ENCODE data around the gene SETD9. TPM values are rescaled to one million over a fixed set of nuclear protein-coding genes. Genes with fewer than 3 reads are reported as not detected.

Gene SETD9
- total and polyA plus RNA-seq, 2 experiments from 2014 or later: 13.1 to 19.2 TPM

DNA sequence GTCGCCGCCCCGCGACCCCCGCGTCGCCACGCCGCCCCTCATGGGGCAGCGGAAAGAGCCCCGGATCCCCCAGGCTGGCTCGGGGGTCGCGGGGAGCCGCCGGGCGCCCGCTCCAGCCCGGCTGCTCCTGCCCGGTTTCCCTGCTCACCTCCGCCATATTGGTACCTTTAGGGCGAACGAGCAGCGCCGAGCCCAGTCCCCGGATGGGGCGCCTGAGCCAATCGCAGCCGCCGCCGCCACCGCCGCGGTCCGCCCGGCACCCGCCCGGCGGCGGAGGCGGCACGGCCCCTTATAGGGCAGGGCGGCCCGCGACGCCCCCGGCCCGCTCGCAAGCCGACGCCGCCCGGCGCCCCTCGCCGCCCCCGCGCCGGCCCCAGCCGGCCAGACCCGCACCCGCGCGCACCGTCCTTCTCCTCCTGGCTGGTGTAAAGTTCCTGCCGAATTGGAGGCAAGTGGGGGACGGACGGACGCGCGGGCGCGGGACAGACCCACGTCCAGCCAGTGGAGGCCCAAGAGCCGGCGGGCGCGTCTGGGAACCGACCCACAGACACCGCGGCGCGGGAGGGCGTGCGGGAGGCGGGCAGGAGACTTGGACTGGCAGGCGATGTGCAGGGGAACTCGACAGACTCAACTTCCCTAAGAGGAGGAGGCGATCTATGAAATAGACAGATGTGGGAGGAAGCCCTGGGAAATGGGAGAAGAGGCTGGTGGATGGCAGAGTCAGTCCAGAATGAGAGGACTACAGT is 42.7 kb downstream of the SETD9 start, which contains the start of gene MIER3 (continued):
- peak; percentile 41; the same call in 1 of the 2 replicates for TF ChIP-seq POLR2AphosphoS5 (IDR thresholded peaks at IDR 0.05; ENCODE audit: low read depth)
- no peak for TF ChIP-seq EZH2 (IDR thresholded peaks at IDR 0.05; ENCODE audit: low read depth, unreplicated experiment)
- TF ChIP-seq, protein P1, sequence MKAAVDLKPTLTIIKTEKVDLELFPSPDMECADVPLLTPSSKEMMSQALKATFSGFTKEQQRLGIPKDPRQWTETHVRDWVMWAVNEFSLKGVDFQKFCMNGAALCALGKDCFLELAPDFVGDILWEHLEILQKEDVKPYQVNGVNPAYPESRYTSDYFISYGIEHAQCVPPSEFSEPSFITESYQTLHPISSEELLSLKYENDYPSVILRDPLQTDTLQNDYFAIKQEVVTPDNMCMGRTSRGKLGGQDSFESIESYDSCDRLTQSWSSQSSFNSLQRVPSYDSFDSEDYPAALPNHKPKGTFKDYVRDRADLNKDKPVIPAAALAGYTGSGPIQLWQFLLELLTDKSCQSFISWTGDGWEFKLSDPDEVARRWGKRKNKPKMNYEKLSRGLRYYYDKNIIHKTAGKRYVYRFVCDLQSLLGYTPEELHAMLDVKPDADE (IDR thresholded peaks at IDR 0.05): no peak
- TF ChIP-seq NANOG (IDR thresholded peaks at IDR 0.05; ENCODE audit: borderline replicate concordance): no peak

DNA sequence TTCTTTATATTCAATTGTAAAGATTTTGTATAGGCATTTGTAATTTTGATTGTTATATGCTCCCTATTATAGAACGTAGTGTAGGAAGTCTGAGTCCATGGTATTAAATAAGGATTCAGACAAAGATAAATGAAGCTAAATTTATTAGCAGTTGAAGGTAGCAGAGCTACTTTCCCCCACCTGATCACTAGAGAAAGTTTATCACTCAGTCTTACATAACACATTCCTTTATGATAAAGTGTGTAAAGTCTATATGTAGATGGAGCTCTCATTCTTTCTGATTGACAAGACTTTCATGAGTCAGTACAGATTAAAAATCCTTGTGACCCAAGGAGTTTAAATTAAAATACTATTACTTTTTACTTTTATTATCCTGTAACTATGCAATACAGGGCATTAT is 44.9 kb downstream of the SETD9 start:
- no peak overlapping the region for H3K27ac ChIP-seq (ENCODE audit: low read depth)
- H4K20me1 ChIP-seq (replicated peaks; ENCODE audit: insufficient read depth): peaks cover 11% of the 10 kb centered on the region; the same call in 1 of the 2 replicates
- no peaks in the 10 kb centered on the region for H3K36me3 ChIP-seq (ENCODE audit: insufficient read depth)
- H3K4me3 Mint-ChIP-seq: no peak overlapping the region
- H3K9me2 ChIP-seq (ENCODE audit: insufficient read depth): no peaks in the 10 kb centered on the region
- no peak for TF ChIP-seq STAT1 (IDR thresholded peaks at IDR 0.05; ENCODE audit: unreplicated experiment)
- ATAC-seq (no peak), DNase-seq (ENCODE audit: low spot score) (no peak)
- H3K4me3 ChIP-seq: no peak overlapping the region
- no peaks in the 10 kb centered on the region for H3K9me3 Mint-ChIP-seq
- H3K4me2 ChIP-seq: no peak overlapping the region
- peaks cover 6% of the 10 kb centered on the region; the same call in 1 of the 2 replicates for H3K4me1 ChIP-seq (ENCODE audit: insufficient read depth)
- no peaks in the 10 kb centered on the region for H3F3A ChIP-seq (replicated peaks; ENCODE audit: low read depth)
- H3K4me1 Mint-ChIP-seq: peaks cover 25% of the 10 kb centered on the region
- H2AFZ ChIP-seq: no peak overlapping the region
- H3K36me3 Mint-ChIP-seq (ENCODE audit: low read depth): peaks cover 6% of the 10 kb centered on the region; the same call in 2 of the 3 replicates
- peaks cover 5% of the 10 kb centered on the region for H3K27me3 Mint-ChIP-seq (ENCODE audit: insufficient read depth, low read depth, poor library complexity)
- H3K79me2 ChIP-seq (replicated peaks; ENCODE audit: insufficient read depth): peaks cover 16% of the 10 kb centered on the region
- H3K27me3 ChIP-seq (ENCODE audit: insufficient read depth): peaks cover 19% of the 10 kb centered on the region
- H3K27ac Mint-ChIP-seq: no peak overlapping the region

DNA sequence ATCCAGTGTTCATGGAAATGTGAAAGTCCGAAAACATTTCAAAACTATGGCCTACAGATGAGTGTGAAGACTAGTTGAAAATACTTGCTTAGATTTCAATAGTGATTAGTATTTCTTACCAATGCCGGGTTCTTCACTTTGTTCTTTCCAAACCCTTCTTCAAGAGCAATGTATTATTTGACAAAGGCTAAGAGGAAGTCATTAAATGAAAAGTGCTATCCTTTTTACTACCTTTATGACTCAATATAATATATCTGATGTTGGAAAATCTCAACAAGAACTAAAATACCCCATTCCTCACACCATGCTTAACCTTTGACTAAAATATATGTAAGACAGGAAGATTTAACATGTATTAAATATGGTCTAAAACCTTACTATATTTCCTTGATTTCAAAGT is 49.2 kb downstream of the SETD9 start:
- H3F3A ChIP-seq (replicated peaks; ENCODE audit: low read depth): no peaks in the 10 kb centered on the region
- H3K27ac Mint-ChIP-seq: no peak overlapping the region
- H3K4me3 ChIP-seq: no peak overlapping the region
- ATAC-seq (no peak), DNase-seq (ENCODE audit: low spot score) (no peak)
- no peak overlapping the region for H2AFZ ChIP-seq
- H3K4me1 Mint-ChIP-seq: peaks cover 7% of the 10 kb centered on the region
- no peaks in the 10 kb centered on the region for H3K27me3 Mint-ChIP-seq (ENCODE audit: insufficient read depth, low read depth, poor library complexity)
- no peaks in the 10 kb centered on the region for H3K36me3 Mint-ChIP-seq (ENCODE audit: low read depth)
- no peak overlapping the region for H3K4me2 ChIP-seq
- H3K79me2 ChIP-seq (replicated peaks; ENCODE audit: insufficient read depth): no peaks in the 10 kb centered on the region
- H3K27ac ChIP-seq (ENCODE audit: low read depth): no peak overlapping the region
- no peaks in the 10 kb centered on the region for H3K36me3 ChIP-seq (ENCODE audit: insufficient read depth)
- no peaks in the 10 kb centered on the region for H3K4me1 ChIP-seq (ENCODE audit: insufficient read depth)
- peaks cover 8% of the 10 kb centered on the region for H3K27me3 ChIP-seq (ENCODE audit: insufficient read depth)
- TF ChIP-seq STAT1 (IDR thresholded peaks at IDR 0.05; ENCODE audit: unreplicated experiment): no peak
- no peak for TF ChIP-seq EZH2phosphoT487 (IDR thresholded peaks at IDR 0.05; ENCODE audit: unreplicated experiment)
- no peaks in the 10 kb centered on the region for H3K9me3 Mint-ChIP-seq
- H4K20me1 ChIP-seq (replicated peaks; ENCODE audit: insufficient read depth): no peaks in the 10 kb centered on the region
- H3K9me2 ChIP-seq (ENCODE audit: insufficient read depth): no peaks in the 10 kb centered on the region
- H3K4me3 Mint-ChIP-seq: no peak overlapping the region

DNA sequence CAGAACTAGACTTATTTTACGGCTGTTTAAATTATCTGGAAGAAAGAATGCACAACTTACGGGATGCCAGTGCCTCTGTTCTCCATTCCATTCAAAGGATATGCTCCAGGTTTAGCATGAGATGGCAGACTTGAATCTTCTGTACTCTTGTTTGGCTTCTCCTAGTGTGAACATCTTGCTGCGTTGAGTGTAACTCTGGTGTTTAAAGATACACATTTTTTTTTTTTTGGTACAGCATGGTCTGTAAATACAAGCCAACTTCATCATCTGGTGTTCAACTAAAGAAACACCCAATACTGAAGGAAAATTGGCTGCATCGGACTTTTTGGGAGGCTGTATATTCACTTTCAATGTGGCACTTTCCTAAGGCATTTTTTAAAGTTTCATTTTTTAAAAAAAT is 49.9 kb downstream of the SETD9 start:
- H3K36me3 Mint-ChIP-seq (ENCODE audit: low read depth): no peaks in the 10 kb centered on the region
- H3K9me3 Mint-ChIP-seq: no peaks in the 10 kb centered on the region
- no peak for TF ChIP-seq NANOG (IDR thresholded peaks at IDR 0.05; ENCODE audit: borderline replicate concordance)
- TF ChIP-seq, protein P2, sequence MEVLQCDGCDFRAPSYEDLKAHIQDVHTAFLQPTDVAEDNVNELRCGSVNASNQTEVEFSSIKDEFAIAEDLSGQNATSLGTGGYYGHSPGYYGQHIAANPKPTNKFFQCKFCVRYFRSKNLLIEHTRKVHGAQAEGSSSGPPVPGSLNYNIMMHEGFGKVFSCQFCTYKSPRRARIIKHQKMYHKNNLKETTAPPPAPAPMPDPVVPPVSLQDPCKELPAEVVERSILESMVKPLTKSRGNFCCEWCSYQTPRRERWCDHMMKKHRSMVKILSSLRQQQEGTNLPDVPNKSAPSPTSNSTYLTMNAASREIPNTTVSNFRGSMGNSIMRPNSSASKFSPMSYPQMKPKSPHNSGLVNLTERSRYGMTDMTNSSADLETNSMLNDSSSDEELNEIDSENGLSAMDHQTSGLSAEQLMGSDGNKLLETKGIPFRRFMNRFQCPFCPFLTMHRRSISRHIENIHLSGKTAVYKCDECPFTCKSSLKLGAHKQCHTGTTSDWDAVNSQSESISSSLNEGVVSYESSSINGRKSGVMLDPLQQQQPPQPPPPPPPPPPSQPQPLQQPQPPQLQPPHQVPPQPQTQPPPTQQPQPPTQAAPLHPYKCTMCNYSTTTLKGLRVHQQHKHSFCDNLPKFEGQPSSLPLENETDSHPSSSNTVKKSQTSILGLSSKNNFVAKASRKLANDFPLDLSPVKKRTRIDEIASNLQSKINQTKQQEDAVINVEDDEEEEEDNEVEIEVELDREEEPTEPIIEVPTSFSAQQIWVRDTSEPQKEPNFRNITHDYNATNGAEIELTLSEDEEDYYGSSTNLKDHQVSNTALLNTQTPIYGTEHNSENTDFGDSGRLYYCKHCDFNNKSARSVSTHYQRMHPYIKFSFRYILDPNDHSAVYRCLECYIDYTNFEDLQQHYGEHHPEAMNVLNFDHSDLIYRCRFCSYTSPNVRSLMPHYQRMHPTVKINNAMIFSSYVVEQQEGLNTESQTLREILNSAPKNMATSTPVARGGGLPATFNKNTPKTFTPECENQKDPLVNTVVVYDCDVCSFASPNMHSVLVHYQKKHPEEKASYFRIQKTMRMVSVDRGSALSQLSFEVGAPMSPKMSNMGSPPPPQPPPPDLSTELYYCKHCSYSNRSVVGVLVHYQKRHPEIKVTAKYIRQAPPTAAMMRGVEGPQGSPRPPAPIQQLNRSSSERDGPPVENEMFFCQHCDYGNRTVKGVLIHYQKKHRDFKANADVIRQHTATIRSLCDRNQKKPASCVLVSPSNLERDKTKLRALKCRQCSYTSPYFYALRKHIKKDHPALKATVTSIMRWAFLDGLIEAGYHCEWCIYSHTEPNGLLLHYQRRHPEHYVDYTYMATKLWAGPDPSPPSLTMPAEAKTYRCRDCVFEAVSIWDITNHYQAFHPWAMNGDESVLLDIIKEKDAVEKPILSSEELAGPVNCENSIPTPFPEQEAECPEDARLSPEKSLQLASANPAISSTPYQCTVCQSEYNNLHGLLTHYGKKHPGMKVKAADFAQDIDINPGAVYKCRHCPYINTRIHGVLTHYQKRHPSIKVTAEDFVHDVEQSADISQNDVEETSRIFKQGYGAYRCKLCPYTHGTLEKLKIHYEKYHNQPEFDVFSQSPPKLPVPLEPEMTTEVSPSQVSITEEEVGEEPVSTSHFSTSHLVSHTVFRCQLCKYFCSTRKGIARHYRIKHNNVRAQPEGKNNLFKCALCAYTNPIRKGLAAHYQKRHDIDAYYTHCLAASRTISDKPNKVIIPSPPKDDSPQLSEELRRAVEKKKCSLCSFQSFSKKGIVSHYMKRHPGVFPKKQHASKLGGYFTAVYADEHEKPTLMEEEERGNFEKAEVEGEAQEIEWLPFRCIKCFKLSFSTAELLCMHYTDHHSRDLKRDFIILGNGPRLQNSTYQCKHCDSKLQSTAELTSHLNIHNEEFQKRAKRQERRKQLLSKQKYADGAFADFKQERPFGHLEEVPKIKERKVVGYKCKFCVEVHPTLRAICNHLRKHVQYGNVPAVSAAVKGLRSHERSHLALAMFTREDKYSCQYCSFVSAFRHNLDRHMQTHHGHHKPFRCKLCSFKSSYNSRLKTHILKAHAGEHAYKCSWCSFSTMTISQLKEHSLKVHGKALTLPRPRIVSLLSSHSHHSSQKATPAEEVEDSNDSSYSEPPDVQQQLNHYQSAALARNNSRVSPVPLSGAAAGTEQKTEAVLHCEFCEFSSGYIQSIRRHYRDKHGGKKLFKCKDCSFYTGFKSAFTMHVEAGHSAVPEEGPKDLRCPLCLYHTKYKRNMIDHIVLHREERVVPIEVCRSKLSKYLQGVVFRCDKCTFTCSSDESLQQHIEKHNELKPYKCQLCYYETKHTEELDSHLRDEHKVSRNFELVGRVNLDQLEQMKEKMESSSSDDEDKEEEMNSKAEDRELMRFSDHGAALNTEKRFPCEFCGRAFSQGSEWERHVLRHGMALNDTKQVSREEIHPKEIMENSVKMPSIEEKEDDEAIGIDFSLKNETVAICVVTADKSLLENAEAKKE (CRISPR knock-in tag; IDR thresholded peaks at IDR 0.05): no peak

More for the DNA sequence above, 49.9 kb downstream of the SETD9 start:
- Histone ChIP-seq H3F3A (replicated peaks; ENCODE audit: low read depth) (no peaks in the 10 kb centered on the region), H3K4me2 (no peak overlapping the region), H2AFZ (peak overlapping the region; percentile 60; the same call in 1 of the 2 replicates), H3K4me1 (ENCODE audit: insufficient read depth) (no peaks in the 10 kb centered on the region), H4K20me1 (replicated peaks; ENCODE audit: insufficient read depth) (no peaks in the 10 kb centered on the region), H3K9me2 (ENCODE audit: insufficient read depth) (no peaks in the 10 kb centered on the region), H3K36me3 (ENCODE audit: insufficient read depth) (no peaks in the 10 kb centered on the region), H3K27ac (ENCODE audit: low read depth) (no peak overlapping the region), H3K79me2 (replicated peaks; ENCODE audit: insufficient read depth) (no peaks in the 10 kb centered on the region), H3K4me3 (no peak overlapping the region), H3K27me3 (ENCODE audit: insufficient read depth) (peaks cover under 1% of the 10 kb centered on the region; the same call in 1 of the 2 replicates)
- ATAC-seq (no peak), DNase-seq (ENCODE audit: low spot score) (no peak)
- Mint-ChIP-seq H3K27ac (no peak overlapping the region), H3K27me3 (ENCODE audit: insufficient read depth, low read depth, poor library complexity) (no peaks in the 10 kb centered on the region), H3K4me3 (no peak overlapping the region), H3K4me1 (peaks cover 7% of the 10 kb centered on the region)

Measured in GM23338 (cell line).